Activated CD4-positive, CD25-positive, alpha-beta regulatory T cell treated with anti-CD3 and anti-CD28 coated beads, Interleukin-2, amount 50 U/mL, for 72 hours (primary cell): ENCODE data around the gene POLE.

ENCODE experiments used
- DNase-seq: peaks from one replicate; pipeline ENCODE4 v3.0.0; 2021

The POLE gene

DNA sequence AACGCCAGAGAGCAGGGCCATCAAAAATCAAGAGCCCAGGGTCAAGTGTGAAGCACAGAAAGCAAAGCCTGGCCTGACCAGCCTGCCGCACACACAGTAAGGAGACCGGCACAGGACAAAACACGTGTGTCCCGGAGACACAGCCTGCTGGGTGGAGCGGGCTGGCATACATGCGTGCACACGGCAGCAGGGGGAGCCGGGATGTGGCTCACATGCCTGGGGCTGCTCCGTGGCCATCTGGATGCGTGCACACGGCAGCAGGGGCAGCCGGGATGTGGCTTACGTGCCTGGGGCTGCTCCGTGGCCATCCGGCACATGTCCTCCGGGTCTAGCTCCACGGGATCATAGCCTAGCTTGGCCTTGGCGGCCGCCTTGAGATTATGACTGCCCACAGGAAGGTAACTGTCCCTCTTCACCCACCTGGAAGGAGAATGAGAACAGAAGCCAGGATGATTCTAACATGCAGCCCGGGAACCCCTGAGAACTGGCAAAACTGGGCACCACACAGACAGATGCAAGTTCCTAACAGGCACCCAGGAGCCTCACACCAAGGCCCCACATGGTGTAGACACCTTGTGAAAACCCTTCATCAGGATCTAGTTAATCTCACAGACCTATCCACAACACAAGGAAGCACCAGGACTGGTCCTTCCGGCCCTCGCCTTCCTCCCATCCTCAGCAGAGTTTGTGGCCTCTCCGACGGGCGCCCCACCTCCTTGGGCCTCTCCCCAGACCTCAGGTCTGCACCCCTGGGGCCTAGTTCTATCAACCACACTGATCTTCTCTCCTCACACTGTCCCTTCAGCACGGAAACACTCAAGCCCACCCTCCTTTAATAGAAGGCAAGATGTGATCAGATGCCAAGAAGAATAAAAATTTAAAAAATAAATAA lies 13.6 kb downstream of the POLE start:
- DNase-seq, result no peak

DNA sequence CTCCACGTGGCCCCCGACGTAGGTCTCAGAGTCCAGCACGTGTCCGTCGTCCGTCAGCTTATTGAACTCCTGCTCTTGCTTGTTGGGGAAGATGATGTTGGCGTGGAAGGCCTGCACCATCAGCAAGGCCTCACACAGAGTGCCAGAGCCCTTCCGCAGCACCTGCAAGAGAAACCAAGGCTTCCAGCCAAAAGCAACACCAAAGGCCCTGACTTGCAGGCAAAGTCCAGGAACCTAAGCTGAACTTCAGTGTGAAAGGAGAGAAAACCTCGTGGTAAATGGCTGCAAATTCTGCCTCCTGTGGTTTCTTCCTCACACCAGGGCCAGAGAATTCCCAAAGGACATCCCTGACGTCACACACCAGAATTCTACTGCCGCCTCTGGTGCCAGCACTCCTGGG lies 14.5 kb downstream of the POLE start:
- DNase-seq, result no peak

DNA sequence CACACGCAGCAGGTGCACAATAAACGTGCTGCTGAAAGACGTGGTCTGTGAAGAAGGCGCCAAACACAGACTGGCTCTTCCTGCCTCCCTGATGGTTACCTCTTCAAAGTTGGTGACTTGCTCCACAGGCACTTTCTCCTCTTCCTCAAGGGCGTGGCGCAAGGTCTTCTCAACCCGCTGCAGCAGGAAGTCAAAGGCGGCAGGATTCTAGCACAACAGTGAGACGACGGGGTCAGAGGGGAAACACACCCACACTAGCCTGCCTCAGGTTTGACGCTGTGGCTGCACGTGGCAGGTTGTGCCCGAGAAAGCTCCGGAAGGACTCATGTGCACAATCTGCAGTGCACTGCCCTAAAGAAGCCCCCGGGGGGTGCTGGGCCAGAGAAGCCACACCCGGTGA lies 15.0 kb downstream of the POLE start:
- no peak for DNase-seq

DNA sequence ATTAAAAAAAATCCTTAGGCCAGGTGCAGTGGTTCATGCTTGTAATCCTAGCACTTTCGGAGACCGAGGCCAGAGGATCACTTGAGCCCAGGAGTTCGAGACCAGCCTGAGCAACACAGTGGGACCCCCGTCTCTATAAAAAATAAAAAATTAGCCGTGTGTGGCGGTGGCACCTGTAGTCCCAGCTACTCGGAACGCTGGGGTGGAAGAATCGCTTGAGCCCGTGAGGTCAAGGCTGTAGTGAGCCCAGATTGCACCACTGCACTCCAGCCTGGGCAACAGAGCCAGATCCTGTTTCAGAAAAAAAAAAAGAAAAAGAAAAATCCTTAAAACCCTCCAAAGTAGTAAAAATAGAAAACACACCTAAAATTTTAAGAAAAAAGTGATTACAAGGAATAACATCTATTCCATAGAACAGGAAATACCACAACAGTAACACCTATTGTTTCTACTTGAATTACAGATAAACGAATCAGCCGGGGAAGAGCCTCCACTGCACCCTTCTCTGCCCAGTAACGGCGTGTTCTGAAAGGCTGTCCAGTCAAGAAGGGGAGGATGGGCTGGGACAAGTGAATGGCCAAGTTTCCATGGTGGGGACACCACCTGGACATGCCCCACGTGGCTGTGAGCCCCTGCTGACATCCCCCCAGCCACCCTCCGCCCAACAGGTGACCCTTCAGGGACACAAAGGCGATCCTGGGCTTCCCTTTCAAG lies 17.8 kb downstream of the POLE start:
- no peak for DNase-seq

DNA sequence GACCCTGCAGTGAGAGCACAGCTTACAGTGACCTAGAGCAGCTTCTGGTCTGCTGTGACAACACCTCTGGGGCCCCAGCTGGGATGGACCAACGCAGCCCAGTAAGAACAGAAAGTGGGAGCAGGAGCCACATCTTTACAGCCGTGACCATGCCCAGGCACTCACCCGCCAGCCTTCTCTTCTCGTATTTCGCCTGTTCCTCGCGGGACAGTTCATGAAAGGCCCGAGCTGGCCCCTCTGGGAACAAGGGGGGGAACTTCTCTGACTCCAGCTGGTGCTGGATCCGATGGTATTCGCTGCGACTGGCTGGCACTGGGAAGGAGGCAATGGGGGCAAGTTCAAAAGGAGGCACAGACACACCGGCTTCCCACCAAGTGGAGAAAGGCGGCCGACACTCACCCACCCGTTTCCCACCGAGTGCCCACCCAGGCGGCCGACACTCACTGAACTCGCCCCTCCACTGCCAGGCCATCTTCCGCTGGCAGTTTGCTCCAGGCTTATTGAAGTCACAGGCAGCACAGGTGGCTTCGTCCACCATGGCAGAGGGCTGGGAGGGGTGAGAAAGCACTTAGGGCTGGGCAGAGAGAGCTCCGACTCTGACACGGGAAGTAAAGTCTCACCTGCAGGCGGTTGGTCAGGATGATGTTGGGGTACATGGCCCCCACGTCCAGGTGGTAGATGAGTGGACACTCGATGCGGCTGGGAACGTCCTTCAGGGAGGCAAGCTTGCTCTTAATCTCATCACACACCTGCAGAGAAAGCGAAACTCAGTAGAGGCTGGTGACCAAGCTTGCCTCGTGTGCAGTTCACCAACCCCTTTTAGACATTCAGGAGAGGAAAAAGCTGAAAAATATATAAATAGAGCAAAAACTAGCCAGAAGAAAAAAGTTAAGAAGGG lies 18.7 kb downstream of the POLE start:
- DNase-seq, result no peak

DNA sequence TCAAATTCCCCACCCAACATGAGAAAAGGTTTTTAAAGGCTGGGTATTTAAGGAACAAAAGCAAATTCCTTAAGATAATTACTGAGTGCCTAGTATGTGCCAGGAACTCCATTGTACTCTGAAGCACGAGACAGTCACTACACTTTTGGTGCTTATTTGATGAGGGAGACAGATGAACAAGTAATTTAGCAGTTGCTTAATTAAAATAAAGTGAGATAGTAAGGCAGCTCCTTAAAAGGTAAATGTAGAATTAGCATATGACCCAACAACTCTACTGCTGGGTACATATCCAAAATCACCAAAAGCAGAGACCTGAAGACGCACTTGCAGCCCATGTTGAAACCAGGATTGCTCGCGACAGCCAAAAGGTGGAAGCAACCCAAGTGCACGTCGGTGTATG lies 21.3 kb downstream of the POLE start:
- no peak for DNase-seq

DNA sequence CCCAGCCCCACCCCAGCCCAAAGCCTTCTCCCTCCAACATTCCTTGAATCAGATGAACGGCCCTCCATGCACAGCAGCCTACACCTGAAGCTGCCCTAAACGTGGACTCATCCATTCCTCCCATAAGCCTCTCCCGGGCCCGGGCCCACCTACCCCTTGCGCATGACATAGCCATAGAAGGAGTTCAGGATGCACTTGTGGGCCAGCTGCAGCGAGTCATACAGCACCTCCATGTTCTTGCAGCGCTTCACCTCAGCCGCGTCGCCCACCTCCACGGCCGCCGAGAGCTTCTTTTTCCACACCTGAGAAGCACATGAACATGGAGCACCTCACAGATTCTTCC lies 22.0 kb downstream of the POLE start:
- no peak for DNase-seq

DNA sequence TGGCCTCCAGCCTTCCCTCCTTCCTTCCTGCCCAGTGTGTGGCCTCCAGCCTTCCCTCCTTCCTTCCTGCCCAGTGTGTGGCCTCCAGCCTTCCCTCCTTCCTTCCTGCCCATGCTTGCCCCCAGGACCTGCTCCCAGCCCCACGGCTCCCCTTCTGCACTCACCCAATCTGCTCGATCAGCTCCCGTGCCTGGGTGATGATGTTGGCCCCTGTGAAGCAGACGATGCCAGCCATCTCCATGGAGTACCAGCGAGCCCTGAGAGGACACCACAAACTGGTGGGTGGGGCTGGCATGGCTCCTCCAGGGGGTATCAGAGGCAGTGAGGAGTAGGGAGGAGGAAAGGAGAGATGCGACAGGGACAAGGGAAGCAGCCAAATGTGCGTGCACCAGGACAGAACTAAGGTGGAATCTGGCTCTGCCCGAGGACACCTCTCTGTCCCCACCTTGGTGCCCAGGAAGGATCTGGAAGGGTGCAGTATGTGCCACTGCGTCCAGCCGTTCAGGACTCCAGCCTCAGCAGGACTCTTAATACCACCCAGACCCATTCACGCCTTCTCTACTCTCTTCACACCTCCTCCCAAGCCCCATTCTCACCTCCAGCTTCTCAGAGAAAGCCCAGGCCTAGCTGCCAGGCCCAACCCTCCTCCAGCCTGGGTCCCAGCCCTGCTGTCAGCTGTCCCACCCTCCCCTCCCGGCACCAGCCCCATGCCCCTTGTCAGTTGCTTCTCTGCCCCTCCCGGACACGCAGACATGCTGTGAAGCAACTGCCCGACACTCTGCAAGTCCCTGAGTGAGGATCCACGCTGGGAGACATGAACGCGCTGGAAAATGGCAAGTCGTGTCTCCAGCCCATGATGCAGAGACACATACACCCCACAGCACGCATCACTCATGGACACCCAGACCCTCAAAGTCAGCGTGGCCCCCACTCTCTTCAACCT lies 22.7 kb downstream of the POLE start:
- DNase-seq, result no peak

DNA sequence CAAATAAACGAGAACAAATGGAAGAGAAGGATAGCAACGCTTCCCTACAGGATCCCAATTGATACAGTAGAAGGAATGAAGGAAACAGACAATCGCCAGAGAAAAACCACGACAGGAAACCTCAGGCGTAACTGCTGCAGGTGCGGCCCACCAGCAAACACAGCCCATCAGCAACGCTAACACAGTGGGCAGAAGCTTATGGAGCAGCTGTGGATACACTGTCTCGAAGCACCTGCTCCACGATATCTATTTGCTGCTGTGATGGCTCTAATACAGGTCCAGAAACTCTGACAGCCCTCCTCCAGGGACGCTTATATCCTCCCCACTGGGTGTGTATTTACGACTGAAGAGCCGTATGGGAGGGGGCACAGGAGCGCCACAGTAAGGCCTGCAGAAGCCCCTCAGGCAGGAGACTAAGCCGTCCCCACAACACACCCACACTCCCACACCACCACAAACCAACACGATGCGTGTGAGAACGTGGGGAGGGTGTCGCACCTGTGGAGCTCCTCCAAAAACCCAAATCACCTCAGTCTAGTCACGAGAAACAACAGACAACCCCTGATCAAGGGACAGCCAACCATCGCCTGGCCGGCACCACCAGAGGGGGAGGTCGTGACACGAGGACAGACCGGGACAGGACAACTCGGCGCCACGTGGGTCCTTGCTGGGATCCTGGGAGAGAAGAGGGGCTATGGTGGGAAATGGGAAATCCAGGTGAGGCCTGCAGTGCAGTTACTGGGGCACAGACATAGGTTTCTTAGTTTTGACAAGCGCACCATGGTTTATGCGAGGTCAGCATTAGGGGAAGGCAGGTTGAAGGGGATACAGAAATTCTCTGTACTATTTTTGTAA lies 24.0 kb downstream of the POLE start:
- no peak for DNase-seq

DNA sequence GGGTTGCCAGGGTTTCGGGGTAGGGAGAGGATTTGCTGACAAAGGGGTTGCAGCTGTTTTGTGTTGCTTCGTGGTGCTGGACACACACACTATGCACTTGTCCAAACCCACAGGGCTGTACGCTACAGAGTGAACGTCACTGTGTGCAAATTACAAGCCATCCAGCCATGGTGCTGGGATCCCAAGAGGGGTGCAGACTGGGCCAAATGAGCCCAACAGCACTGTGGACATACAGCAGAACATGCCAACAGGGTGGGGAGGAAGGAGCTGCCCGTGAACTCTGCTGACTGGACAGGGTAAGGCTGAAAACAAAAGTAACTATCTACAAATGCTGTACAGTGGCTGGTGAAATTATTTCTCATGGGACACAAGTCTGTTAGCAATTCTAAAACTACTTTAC lies 25.2 kb downstream of the POLE start:
- no peak for DNase-seq

DNA sequence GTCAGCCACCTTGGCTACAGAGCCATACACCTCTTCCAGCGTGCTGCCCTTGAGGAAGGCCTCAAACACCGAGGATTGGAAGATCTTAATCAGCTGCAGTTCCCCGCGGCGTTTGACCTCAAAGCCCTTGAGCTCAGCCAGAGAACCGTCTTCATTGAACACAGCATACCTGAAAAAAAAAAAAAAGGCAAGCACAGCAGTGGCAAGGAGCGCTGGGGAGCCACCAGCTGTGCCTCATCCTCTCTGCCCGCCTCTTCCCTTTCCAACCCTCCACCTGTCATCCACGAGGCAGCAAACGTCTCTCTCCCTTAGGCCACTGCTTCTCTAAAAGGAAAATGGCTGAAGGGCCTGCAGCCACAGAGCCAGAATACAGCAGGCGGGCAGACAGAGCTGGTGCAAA lies 26.1 kb downstream of the POLE start:
- no peak for DNase-seq

DNA sequence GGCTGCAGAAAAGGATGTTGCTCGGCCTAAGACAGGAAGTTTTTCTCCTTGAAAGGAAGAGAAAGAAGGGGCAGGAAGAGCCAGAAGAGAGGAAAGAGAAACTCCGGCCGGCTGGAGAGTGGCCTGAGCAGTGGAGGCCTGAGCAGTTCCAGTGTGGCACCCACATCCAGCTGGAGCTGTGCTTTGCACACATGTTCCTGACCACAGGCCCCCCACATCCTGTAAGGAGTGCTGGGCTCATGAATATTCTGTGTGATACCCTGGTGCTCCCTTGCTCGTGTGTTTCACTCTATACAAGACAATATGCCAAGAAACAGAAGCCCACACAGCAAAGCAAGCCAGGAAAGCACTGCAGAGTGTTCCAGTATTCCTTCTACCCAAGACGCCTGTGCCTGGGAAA lies 27.1 kb downstream of the POLE start:
- DNase-seq, result no peak

DNA sequence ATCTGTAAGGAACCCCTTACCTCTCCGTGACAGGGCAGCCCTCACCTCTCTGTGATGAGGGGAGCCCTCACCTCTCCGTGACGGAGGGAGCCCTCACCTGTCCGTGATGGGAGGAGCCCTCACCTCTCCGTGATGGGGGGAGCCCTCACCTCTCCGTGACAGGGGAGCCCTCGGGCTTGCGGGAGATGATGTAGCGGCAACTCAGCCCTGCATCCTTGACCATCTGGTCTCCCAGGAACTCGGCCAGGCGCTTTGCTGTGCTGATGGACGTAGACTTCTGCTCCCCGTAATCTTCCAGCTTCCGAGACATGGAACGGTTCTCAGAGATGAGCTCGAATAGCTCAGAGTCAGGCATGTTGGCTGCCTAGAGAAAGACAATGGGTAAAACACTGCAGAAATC lies 28.0 kb downstream of the POLE start:
- DNase-seq, result no peak

DNA sequence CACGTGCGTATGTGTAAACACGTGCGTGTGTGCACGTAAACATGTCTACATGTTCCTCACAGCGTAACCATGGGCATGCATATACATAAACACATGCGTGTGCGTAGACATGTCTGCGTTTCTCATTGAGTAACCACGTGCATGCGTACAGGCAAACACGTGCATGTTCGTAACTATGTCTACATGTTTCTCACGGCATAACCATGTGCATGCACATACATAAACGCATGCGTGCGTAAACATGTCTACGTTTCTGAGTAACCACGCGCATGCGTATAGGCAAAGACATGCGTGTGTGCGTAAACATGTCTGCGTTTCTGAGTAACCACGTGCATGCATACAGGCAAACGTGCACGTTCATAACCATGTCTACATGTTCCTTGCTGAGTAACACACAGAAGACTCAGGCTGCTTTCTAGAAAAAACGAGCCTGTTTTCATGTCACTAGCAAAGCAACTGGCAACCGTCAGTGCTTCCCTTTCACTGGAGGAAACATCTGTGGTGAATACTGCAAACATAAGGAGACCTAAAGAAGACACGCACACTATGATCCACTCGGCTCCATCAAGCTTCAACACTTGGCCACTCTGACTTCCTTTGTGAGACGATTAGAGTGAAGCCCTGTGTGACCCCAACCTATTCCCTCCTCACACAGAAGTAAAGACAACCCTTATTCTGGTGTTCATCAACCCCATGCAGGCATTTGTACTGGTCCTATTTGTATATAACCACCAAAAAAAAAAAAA lies 28.8 kb downstream of the POLE start:
- DNase-seq, result no peak

DNA sequence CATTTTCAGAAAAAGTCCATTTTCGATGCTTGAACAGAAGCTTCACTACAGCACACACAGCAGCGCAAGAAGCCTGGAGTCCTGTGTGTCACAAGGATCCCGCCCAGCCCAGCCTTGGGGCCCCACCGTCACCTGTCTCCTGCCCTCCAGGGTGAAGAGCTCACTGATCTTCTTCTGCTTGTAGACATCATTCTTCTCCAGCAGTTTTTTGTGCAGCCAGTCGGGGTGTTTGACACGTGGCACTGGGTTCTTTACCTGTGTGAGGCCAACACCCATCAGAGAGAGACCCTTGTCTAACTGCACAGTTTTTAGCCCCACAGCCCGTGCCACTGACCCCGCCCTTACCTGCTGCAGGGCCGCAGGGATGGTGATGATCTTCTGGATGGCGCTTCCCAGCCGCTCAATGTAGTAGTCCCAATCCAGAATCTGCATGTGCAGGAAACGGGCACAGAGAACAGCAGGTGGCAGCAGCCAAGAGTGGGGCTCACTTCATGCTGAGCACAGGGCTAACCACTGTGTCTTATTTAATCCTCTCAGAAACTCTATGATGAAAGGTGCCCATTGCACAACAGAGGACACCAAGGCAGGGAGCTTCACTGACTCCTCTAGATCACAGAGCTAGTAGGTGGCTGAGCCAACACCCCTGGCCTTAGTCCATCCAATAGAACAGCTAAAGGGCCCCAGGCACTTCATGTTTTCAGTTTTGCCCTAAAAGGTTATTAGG lies 30.0 kb downstream of the POLE start:
- DNase-seq, result no peak

DNA sequence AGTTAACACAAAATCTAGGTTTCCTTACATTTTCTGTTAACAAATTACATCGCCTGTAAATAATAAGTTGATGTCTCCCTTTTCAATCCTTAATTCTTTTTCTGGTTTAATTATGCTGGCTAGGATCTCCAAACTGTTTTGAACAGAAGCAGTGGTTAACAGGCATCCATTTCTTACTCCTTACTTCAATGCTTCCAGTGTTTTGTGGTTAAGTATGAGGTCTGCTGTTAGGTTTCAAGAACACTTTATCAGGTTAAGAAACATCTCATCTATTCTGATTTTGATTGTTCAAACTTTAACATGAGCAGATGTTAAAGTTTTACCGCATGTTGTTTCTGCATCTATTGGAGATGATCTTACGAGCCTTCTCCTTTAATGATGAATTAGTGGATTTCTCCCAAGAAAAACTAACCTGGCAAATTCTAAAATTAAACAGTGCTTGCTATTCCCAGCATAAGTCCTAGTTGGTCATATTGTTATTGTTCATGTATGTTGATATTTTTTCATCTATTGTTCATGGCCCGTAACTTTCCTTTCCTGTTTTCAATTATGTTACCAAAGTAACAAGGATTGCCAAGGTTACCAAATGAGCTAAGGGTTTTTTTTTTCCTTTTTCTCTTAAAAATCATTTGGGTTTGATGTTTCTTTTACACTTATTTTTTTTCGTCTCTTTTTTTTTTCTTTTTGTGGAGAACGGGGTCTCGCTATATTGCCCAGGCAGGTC lies 33.4 kb downstream of the POLE start:
- no peak for DNase-seq

DNA sequence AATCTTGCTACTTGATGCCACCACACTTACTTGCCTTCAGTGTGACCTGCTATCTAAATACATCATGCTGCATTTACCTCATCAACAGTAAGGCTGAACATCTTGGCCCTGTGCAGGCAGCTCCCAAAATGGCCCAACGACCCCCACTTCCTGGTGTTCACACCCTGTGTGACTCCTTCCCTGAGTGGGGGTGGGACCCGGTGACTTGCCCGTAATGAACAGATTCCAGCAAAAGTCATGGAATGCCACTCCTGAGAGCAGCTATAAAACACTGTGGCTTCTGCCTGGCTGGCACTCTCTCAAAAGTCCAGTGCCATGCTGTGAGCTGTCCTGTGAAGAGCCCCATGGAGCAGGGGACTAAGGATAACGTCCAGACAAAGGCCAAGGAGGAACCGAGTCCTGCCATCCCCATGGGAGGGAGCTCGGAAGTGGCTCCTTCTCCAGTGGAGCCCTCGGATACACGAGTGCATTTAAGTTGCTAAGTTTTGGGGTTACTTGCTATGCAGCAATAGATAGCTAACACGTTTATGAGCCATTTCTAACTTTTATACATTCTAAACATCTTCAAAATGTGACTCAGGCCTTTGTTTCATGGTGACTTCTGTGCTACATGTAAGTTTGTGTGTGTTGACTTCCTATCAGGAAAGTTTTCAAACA lies 35.6 kb downstream of the POLE start:
- no peak for DNase-seq

DNA sequence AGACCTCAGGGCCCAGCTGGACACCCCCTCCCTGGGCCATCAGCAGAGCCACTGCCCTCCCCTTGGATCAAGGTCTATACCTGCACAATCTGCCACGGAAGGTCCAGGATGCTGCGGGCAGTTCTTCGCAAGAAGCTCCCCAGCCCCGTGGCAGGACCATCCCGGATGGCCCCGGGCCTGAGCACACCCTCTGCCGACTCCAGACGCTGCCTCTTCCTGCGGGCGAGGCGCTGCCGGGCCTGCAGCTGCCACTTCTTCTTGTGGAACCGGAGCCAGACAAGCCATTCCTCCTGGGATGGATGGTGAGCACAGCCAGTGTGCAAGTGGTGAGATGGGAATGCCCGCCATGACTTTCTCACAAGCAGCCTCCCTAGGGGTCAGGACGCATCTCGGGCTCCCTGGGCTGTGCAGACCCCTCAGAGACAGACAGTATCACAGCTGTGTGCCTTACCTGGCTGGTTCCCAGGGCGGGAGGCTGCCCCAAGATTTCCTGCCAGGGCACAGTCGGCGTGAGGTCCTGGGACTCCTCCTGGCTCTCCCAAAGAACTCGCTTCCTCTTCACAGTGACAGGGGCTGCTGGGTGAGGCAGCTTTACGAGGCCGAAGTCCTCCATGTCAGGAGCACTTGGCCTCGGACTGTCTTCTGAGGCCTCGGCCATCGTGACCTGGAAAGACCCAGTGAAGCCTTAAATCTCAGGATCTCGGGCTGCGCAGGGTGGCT lies 37.8 kb downstream of the POLE start:
- DNase-seq, result no peak
